GM12878 (cell line): ENCODE results near the gene BATF. TPM values are rescaled to one million over a fixed set of nuclear protein-coding genes. Genes with fewer than 3 reads are reported as not detected.

Experiments
- ATAC-seq: fragments of 200-7000 bp; cut with Tn5 transposase; 3 replicates; pipeline ENCODE4 v1.9.1; 2020; ENCODE audit warnings: mild to moderate bottlenecking, moderate library complexity
- BruUV-seq: library from RNA; stranded (reverse); fragments of 400-500 nt; replicated peaks from 2 replicates; lab custom pipeline; 2021; lab: Mats Ljungman, UMichigan
- CTCF ChIA-PET: fragments of 300-600 bp; sonication (Branson Sonifier 250); formaldehyde crosslinking; extraction: SDS; loops from one replicate; lab custom pipeline; 2021; ENCODE audit warnings: inconsistent platforms; lab: Yijun Ruan, JAX
- POLR2A ChIA-PET: fragments of 350-600 bp; formaldehyde crosslinking; extraction: SDS; loops from one replicate; lab custom pipeline; 2021; ENCODE audit warnings: inconsistent platforms; lab: Charles Lee
- RAD21 ChIA-PET: fragments of 300-600 bp; sonication (Branson Sonifier 250); formaldehyde crosslinking; loops from one replicate; lab custom pipeline; 2023; ENCODE audit warnings: antibody characterized with exemption; ENCODE audit not compliant: unreplicated experiment; lab: Charles Lee
- SMC1A ChIA-PET: fragments of 300-600 bp; sonication (Branson Sonifier 250); formaldehyde crosslinking; loops from one replicate; lab custom pipeline; 2023; ENCODE audit not compliant: unreplicated experiment, uncharacterized antibody; lab: Charles Lee
- DNase-seq: peaks from one replicate; pipeline ENCODE4 v3.0.0-alpha.2; 2011; ENCODE audit warnings: low read depth, low spot score
- FAIRE-seq: peaks from 3 replicates; lab custom pipeline; 2011; peaks lifted over from hg19 to GRCh38; lab: Jason Lieb, UNC
- H2AFZ ChIP-seq: 2 replicates; pipeline ENCODE4 v1.6.0; 2011; ENCODE audit warnings: low read depth, low read length, control low read depth; ENCODE audit not compliant: control insufficient read depth
- H3K27ac ChIP-seq: 2 replicates; pipeline ENCODE4 v1.5.1; 2011; ENCODE audit warnings: control low read depth; ENCODE audit not compliant: control insufficient read depth, insufficient read depth
- H3K27me3 ChIP-seq, 2 experiments: replicated peaks in 1 of 2; 2 replicates each; pipeline versions ENCODE4 v1.6.0 to v1.6.1; 2011; ENCODE audit warnings: low read length in 1 of 2; ENCODE audit not compliant: control insufficient read depth in 2 of 2, insufficient read depth in 2 of 2
- H3K36me3 ChIP-seq, 2 experiments: 2 replicates each; pipeline ENCODE4 v1.5.1; 2011; ENCODE audit warnings: low read length in 1 of 2; ENCODE audit not compliant: control insufficient read depth in 2 of 2, insufficient read depth in 2 of 2
- H3K4me1 ChIP-seq: 2 replicates; pipeline ENCODE4 v1.6.1; 2011; ENCODE audit warnings: mild to moderate bottlenecking, low read length, moderate library complexity, mixed read lengths; ENCODE audit not compliant: control insufficient read depth, insufficient read depth
- H3K4me2 ChIP-seq: 2 replicates; pipeline ENCODE4 v1.6.0; 2011; ENCODE audit warnings: control low read depth; ENCODE audit not compliant: control insufficient read depth, insufficient read depth
- H3K4me3 ChIP-seq: fragments of 200-600 bp; sonication (generic); 2 replicates; pipeline ENCODE4 v1.5.1; 2016
- H3K79me2 ChIP-seq: 2 replicates; pipeline ENCODE4 v1.6.0; 2011; ENCODE audit warnings: low read length; ENCODE audit not compliant: control insufficient read depth, insufficient read depth
- H3K9ac ChIP-seq: 2 replicates; pipeline ENCODE4 v1.8.0; 2011; ENCODE audit warnings: low read length, control low read depth, mixed read lengths; ENCODE audit not compliant: control insufficient read depth, insufficient read depth
- H3K9me3 ChIP-seq: replicated peaks from 3 replicates; pipeline ENCODE4 v1.5.1; 2011; ENCODE audit warnings: mild to moderate bottlenecking, low read length; ENCODE audit not compliant: control insufficient read depth, insufficient read depth
- H4K20me1 ChIP-seq: 2 replicates; pipeline ENCODE4 v1.6.0; 2011; ENCODE audit not compliant: control insufficient read depth, insufficient read depth
- BACH1 ChIP-seq: fragments of 450-650 bp; IDR thresholded peaks from 2 replicates; pipeline ENCODE4 v1.6.1; 2017; ENCODE audit warnings: mild to moderate bottlenecking, borderline replicate concordance
- BHLHE40 ChIP-seq, 2 experiments: fragments of 450-650 bp in 1 of 2; IDR thresholded peaks; 2 replicates each; pipeline ENCODE4 v1.6.1; 2011 to 2017; ENCODE audit warnings: low read depth in 2 of 2, borderline replicate concordance in 1 of 2, improper control_type of control experiment in 1 of 2, low read length in 1 of 2, mild to moderate bottlenecking in 1 of 2
- HDGF ChIP-seq: fragments of 450-650 bp; IDR thresholded peaks from 2 replicates; pipeline ENCODE4 v1.6.1; 2016; ENCODE audit warnings: antibody characterized with exemption
- HSF1 ChIP-seq: fragments of 150-350 bp; IDR thresholded peaks from 2 replicates; pipeline ENCODE4 v1.6.1; 2014; ENCODE audit warnings: mild to moderate bottlenecking, low read depth, low read length
- LARP7 ChIP-seq: fragments of 450-650 bp; IDR thresholded peaks from 2 replicates; pipeline ENCODE4 v1.6.1; 2017; ENCODE audit warnings: mild to moderate bottlenecking
- SIN3A ChIP-seq: IDR thresholded peaks from 2 replicates; pipeline ENCODE4 v1.6.1; 2012; ENCODE audit warnings: low read depth, low read length, improper control_type of control experiment
- WGBS: methylation state at CpG from one replicate; pipeline ENCODE4 v1.1.6; 2016; ENCODE audit warnings: low lambda C conversion rate; ENCODE audit not compliant: insufficient replicate concordance, insufficient coverage; ENCODE audit errors: missing lambda C conversion rate; 5-methylcytosine and 5-hydroxymethylcytosine counted together
- in situ Hi-C: fragments of 300-500 bp; cut with MboI; formaldehyde crosslinking; loops from 9 replicates; pipeline ENCODE4 v1.14.3; 2018; ENCODE audit warnings: mixed read lengths
- intact Hi-C: fragments of 100-400 bp; cut with micrococcal nuclease; formaldehyde crosslinking; loops from one replicate; pipeline ENCODE4 v1.14.2; 2022; ENCODE audit not compliant: unreplicated experiment
- polyA plus RNA-seq, 11 experiments: library from polyadenylated mRNA; depleted of rRNA in 4 of 11; unstranded in 6 of 11; stranded (reverse) in 5 of 11; fragments of >200 nt; fragmentation: Nextera tagmentation in 4 of 11; fragmentation: Illumina TruSeq in 1 of 11; extraction: Ambion mirVana in 4 of 11; extraction: Trizol in 1 of 11; gene quantifications; 1 replicate in 1 of 11; 2 replicates in 10 of 11; pipeline versions ENCODE4 v1.2.1 to v1.2.3, GENCODE V29; 2011 to 2016; ENCODE audit warnings: inconsistent platforms in 2 of 11, missing spikeins in 2 of 11, low read depth in 1 of 11
- total RNA-seq, 4 experiments: library from RNA; depleted of rRNA in 3 of 4; stranded (reverse); fragments of >200 nt in 3 of 4; fragmentation: Illumina TruSeq in 1 of 4; extraction: Trizol in 1 of 4; gene quantifications; 2 replicates each; pipeline versions ENCODE4 v1.2.1 to v1.2.3, GENCODE V29; 2013 to 2021

BATF gene
- total and polyA plus RNA-seq, 10 of the 15 experiments (the other 5 are each of a cell fraction or from before 2014, with no cell fraction given): 10.0 to 154 (median 103) TPM

DNA sequence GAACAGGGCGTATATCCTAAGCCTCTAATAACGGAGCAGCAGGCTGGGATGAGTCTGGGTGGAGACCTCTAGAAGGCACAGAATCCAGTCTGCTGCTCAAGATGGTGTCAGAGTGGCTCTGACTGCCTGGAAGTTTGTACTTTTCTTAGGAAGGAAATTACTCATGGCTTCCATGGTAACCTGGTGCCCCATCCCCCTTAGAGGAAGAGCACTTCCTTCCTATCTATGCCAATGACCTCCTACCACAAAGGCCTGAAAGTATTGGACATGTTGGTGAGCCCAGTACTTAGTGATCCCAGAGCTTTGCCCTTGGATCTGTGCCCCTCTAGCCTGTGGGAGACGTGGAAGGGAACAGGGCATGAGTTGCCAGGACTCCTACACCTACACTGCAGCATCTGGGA, 1.5 kb downstream of the BATF start (continued):
- TF ChIP-seq LARP7 (no peak), BACH1 (no peak), HSF1 (no peak)

DNA sequence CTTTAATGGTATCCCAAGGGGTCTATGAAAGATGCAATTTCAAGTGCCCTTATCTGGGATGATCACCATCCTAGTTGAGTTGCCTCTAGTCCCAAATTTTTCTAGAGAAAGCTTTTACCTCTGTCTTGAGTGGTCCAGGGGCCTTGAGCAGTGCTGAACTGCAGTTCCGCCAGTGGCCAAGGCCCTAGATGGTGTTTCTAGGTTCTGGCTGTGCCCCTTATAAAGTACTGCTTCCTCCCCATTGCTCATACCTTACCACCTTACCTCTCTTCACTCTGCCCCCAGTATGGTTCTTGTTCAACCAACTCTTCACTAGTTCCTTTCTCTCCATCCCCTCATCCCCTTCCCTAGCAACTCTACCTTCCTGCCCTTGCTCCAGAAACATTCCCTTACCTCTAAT, 3.7 kb downstream of the BATF start:
- no TSS peak for BruUV-seq
- Histone ChIP-seq H3K4me3 (peak overlapping the region; percentile 95), H3K27ac (0 out of 2 replicates have a peak overlapping the region, but pooled peaks have one; percentile 10), H3K79me2 (peaks cover 93% of the 10 kb centered on the region), H3K9ac (no peak overlapping the region), H2AFZ (no peak overlapping the region), H3K4me2 (peak overlapping the region; percentile 76), H3K27me3 (no peaks in the 10 kb centered on the region), H4K20me1 (no peaks in the 10 kb centered on the region), H3K9me3 (no peaks in the 10 kb centered on the region), H3K36me3 (peaks cover 4 to 25% of the 10 kb centered on the region in 2 experiments), H3K4me1 (peaks cover 13% of the 10 kb centered on the region)
- ChIA-PET CTCF (interaction anchor here (0.6 to 21.2 kb wide), 10 partner anchors 8 to 115 kb away, joined by 3 to 520 read pairs (median 6); no protein-coding TSS in a partner anchor), POLR2A (interaction anchor here (0.7 to 19.7 kb wide), 11 partner anchors 8 to 134 kb away, joined by 3 to 262 read pairs (median 5); no protein-coding TSS in a partner anchor), RAD21 (interaction anchor here (0.9 to 21.5 kb wide), 6 partner anchors 11 to 217 kb away, joined by 4 to 645 read pairs (median 32); no protein-coding TSS in a partner anchor), SMC1A (interaction anchor here (1.1 to 19.9 kb wide), 8 partner anchors 6 to 129 kb away, joined by 5 to 619 read pairs (median 188); partner anchors contain the start of genes BATF, ERG28 and TTLL5)
- TF ChIP-seq SIN3A (no peak), HDGF (0 out of 2 replicates have a peak, but pooled peaks have one; percentile 26), BHLHE40 (IDR thresholded peaks at IDR 0.05; ENCODE audit: borderline replicate concordance in 1 of 2, low read depth in 2 of 2, low read length in 1 of 2) (no peak)
- DNase-seq (no peak), FAIRE-seq (no peak), ATAC-seq (peak; percentile 43)
- WGBS: 100% methylated on average over 1 of the region's 1 CpG
- intact Hi-C loops: no loop called here
- in situ Hi-C loops: loop anchor here (25.0 kb wide), 1 partner anchor 1764 kb away; a partner anchor contains a TSS
